SK-N-SH treated with all-trans-retinoic acid at 6 μM for 48 hours (cell line): ENCODE results near the gene EPGN.

ENCODE experiments used
- CREB5 ChIP-seq: fragments of 250-450 bp; sonication (Bioruptor Pico); IDR thresholded peaks from 2 replicates; pipeline ENCODE4 v1.5.1; 2020; ENCODE audit warnings: low read depth, mild to moderate bottlenecking, moderate library complexity
- POU6F1 ChIP-seq: fragments of 250-450 bp; sonication (Bioruptor Pico); IDR thresholded peaks from 2 replicates; pipeline ENCODE4 v1.8.0; 2021; ENCODE audit warnings: low read depth, mild to moderate bottlenecking, moderate library complexity, borderline replicate concordance
- RARB ChIP-seq: fragments of 250-450 bp; sonication (Bioruptor Pico); IDR thresholded peaks from 2 replicates; pipeline ENCODE4 v1.8.0; 2021; ENCODE audit warnings: mild to moderate bottlenecking, moderate library complexity
- TCF4 ChIP-seq: fragments of 250-450 bp; sonication (Bioruptor Pico); IDR thresholded peaks from 2 replicates; pipeline ENCODE4 v1.8.0; 2021; ENCODE audit warnings: mild to moderate bottlenecking, moderate library complexity, borderline replicate concordance
- TOX ChIP-seq: fragments of 250-450 bp; sonication (Bioruptor Pico); IDR thresholded peaks from 2 replicates; pipeline ENCODE4 v1.8.0; 2021; ENCODE audit warnings: mild to moderate bottlenecking, moderate library complexity, borderline replicate concordance
- ZFP3 ChIP-seq: fragments of 250-450 bp; sonication (Bioruptor Pico); IDR thresholded peaks from 2 replicates; pipeline ENCODE4 v1.5.0; 2020; ENCODE audit warnings: mild to moderate bottlenecking, moderate library complexity
- ZFP30 ChIP-seq: fragments of 450-650 bp; formaldehyde crosslinking; IDR thresholded peaks from 2 replicates; pipeline ENCODE4 v1.5.0; 2022; ENCODE audit warnings: mild to moderate bottlenecking, moderate library complexity
- ZNF8 ChIP-seq: fragments of 450-650 bp; formaldehyde crosslinking; IDR thresholded peaks from 2 replicates; pipeline ENCODE4 v1.5.0; 2020; ENCODE audit warnings: mild to moderate bottlenecking, moderate library complexity
- TF ChIP-seq, protein P1 (sequence below): fragments of 250-450 bp; sonication (Bioruptor Pico); IDR thresholded peaks from 2 replicates; pipeline ENCODE4 v1.5.0; 2020; ENCODE audit warnings: mild to moderate bottlenecking, moderate library complexity

GRCh38 chr4:74335341-74336021, 27.2 kb downstream of the EPGN start:
- TF ChIP-seq RARB (CRISPR knock-in tag), result no peak
- TF ChIP-seq TOX (CRISPR knock-in tag), result no peak
- TF ChIP-seq ZFP30 (CRISPR knock-in tag), result no peak
- TF ChIP-seq ZNF8, result no peak
- TF ChIP-seq TCF4 (CRISPR knock-in tag), result no peak
- no peak for TF ChIP-seq POU6F1
- TF ChIP-seq, protein P1, sequence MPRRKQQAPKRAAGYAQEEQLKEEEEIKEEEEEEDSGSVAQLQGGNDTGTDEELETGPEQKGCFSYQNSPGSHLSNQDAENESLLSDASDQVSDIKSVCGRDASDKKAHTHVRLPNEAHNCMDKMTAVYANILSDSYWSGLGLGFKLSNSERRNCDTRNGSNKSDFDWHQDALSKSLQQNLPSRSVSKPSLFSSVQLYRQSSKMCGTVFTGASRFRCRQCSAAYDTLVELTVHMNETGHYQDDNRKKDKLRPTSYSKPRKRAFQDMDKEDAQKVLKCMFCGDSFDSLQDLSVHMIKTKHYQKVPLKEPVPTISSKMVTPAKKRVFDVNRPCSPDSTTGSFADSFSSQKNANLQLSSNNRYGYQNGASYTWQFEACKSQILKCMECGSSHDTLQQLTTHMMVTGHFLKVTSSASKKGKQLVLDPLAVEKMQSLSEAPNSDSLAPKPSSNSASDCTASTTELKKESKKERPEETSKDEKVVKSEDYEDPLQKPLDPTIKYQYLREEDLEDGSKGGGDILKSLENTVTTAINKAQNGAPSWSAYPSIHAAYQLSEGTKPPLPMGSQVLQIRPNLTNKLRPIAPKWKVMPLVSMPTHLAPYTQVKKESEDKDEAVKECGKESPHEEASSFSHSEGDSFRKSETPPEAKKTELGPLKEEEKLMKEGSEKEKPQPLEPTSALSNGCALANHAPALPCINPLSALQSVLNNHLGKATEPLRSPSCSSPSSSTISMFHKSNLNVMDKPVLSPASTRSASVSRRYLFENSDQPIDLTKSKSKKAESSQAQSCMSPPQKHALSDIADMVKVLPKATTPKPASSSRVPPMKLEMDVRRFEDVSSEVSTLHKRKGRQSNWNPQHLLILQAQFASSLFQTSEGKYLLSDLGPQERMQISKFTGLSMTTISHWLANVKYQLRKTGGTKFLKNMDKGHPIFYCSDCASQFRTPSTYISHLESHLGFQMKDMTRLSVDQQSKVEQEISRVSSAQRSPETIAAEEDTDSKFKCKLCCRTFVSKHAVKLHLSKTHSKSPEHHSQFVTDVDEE (CRISPR knock-in tag), result no peak
- no peak for TF ChIP-seq ZFP3 (CRISPR knock-in tag)
- no peak for TF ChIP-seq CREB5 (CRISPR knock-in tag)
